CD14-positive monocyte (primary cell): ENCODE measurements around the gene HMGB4. TPM values are rescaled to one million over a fixed set of nuclear protein-coding genes. Genes with fewer than 3 reads are reported as not detected.

Experiments
- DNase-seq, 3 donors: peaks; one replicate each; pipeline ENCODE4 v3.0.0-alpha.2; 2011 to 2022
- H2AFZ ChIP-seq: 2 replicates; pipeline ENCODE4 v1.6.0; 2012; ENCODE audit warnings: mild to moderate bottlenecking, low read depth, low read length, inconsistent platforms; ENCODE audit not compliant: insufficient read depth, poor library complexity, severe bottlenecking
- H3K27ac ChIP-seq, 2 donors: 1 replicate in 1 of 2; 2 replicates in 1 of 2; pipeline ENCODE4 v1.5.1; 2012 to 2013; ENCODE audit warnings: low read length in 2 of 2, control low read depth in 1 of 2, inconsistent platforms in 1 of 2, low read depth in 1 of 2, mild to moderate bottlenecking in 1 of 2
- H3K27me3 ChIP-seq, 2 donors: one replicate each; pipeline versions ENCODE4 v1.6.0 to v1.6.1; 2011 to 2013; ENCODE audit warnings: low read length in 2 of 2; ENCODE audit not compliant: control insufficient read depth in 2 of 2, insufficient read depth in 2 of 2
- H3K36me3 ChIP-seq, 2 donors: replicated peaks in 1 of 2; 1 replicate in 1 of 2; 2 replicates in 1 of 2; pipeline versions ENCODE4 v1.5.1 to v1.6.1; 2012 to 2013; ENCODE audit warnings: low read length in 2 of 2, control low read depth in 1 of 2, inconsistent platforms in 1 of 2, mild to moderate bottlenecking in 1 of 2; ENCODE audit not compliant: insufficient read depth in 2 of 2, control insufficient read depth in 1 of 2
- H3K4me1 ChIP-seq, 2 donors: 1 replicate in 1 of 2; 2 replicates in 1 of 2; pipeline versions ENCODE4 v1.5.1 to v1.6.1; 2012 to 2013; ENCODE audit warnings: low read length in 2 of 2, control low read depth in 1 of 2, inconsistent platforms in 1 of 2, mild to moderate bottlenecking in 1 of 2, moderate library complexity in 1 of 2; ENCODE audit not compliant: insufficient read depth in 2 of 2, control insufficient read depth in 1 of 2
- H3K4me2 ChIP-seq: replicated peaks from 2 replicates; pipeline ENCODE3; 2012; ENCODE audit warnings: low read length, moderate library complexity, mild to moderate bottlenecking; ENCODE audit not compliant: poor library complexity, severe bottlenecking; ENCODE audit errors: extremely low read depth
- H3K4me3 ChIP-seq, 3 experiments: fragments of 200-600 bp in 1 of 3; sonication (generic) in 1 of 3; replicated peaks in 1 of 3; 1 replicate in 2 of 3; 2 replicates in 1 of 3; pipeline ENCODE4 v1.5.1; 2011 to 2013; ENCODE audit warnings: low read length in 3 of 3, mild to moderate bottlenecking in 3 of 3, control low read depth in 2 of 3, low read depth in 2 of 3, inconsistent platforms in 1 of 3, moderate library complexity in 1 of 3
- H3K79me2 ChIP-seq: 2 replicates; pipeline ENCODE4 v1.6.0; 2012; ENCODE audit warnings: mild to moderate bottlenecking, control low read depth, inconsistent platforms, low read length, moderate library complexity; ENCODE audit not compliant: insufficient read depth
- H3K9ac ChIP-seq: 2 replicates; pipeline ENCODE4 v1.6.0; 2017; ENCODE audit warnings: low read length, mild to moderate bottlenecking; ENCODE audit not compliant: insufficient read depth, poor library complexity, severe bottlenecking
- H3K9me3 ChIP-seq, 2 donors: replicated peaks in 1 of 2; 1 replicate in 1 of 2; 2 replicates in 1 of 2; pipeline versions ENCODE4 v1.5.1 to v1.6.1; 2012 to 2013; ENCODE audit warnings: low read length in 2 of 2, control low read depth in 1 of 2; ENCODE audit not compliant: control insufficient read depth in 1 of 2, insufficient read depth in 1 of 2
- H4K20me1 ChIP-seq: 2 replicates; pipeline ENCODE4 v1.6.0; 2012; ENCODE audit warnings: mild to moderate bottlenecking, low read length, control low read depth, moderate library complexity; ENCODE audit not compliant: insufficient read depth
- H3K27ac Mint-ChIP-seq, 7 donors: one replicate each; pipeline ENCODE4 v1.8.0; 2020; ENCODE audit warnings: mild to moderate bottlenecking in 7 of 7, mixed read lengths in 7 of 7, moderate library complexity in 6 of 7, inconsistent platforms in 2 of 7
- H3K27me3 Mint-ChIP-seq, 3 donors: one replicate each; pipeline ENCODE4 v1.8.0; 2021 to 2022; ENCODE audit warnings: low read depth in 3 of 3, mild to moderate bottlenecking in 3 of 3, mixed read lengths in 3 of 3, moderate library complexity in 3 of 3, inconsistent platforms in 1 of 3
- H3K36me3 Mint-ChIP-seq, 2 donors: one replicate each; pipeline ENCODE4 v1.8.0; 2020; ENCODE audit warnings: mixed read lengths in 2 of 2, inconsistent platforms in 1 of 2, mild to moderate bottlenecking in 1 of 2
- H3K4me1 Mint-ChIP-seq: one replicate; pipeline ENCODE4 v1.8.0; 2020; ENCODE audit warnings: mild to moderate bottlenecking, mixed read lengths
- H3K4me3 Mint-ChIP-seq, 2 donors: one replicate each; pipeline ENCODE4 v1.8.0; 2020; ENCODE audit warnings: mild to moderate bottlenecking in 2 of 2, mixed read lengths in 2 of 2, moderate library complexity in 1 of 2
- H3K9me3 Mint-ChIP-seq, 7 donors: one replicate each; pipeline ENCODE4 v1.8.0; 2020 to 2022; ENCODE audit warnings: mixed read lengths in 7 of 7, mild to moderate bottlenecking in 6 of 7, moderate library complexity in 6 of 7, inconsistent platforms in 2 of 7
- WGBS: methylation state at CpG from one replicate; pipeline ENCODE4 v1.1.5; 2013; ENCODE audit warnings: missing lambda C conversion rate; ENCODE audit not compliant: insufficient coverage; 5-methylcytosine and 5-hydroxymethylcytosine counted together
- intact Hi-C, 2 donors: fragments of 100-400 bp; cut with micrococcal nuclease; formaldehyde crosslinking; loops; one replicate each; pipeline versions ENCODE4 v1.15.0 to v1.15.1; 2023
- polyA plus RNA-seq, 3 donors: library from polyadenylated mRNA; depleted of rRNA in 1 of 3; unstranded in 2 of 3; stranded (reverse) in 1 of 3; fragments of 300-500 nt in 2 of 3; fragments of >200 nt in 1 of 3; fragmentation: Illumina TruSeq in 2 of 3; gene quantifications; 1 replicate in 2 of 3; 2 replicates in 1 of 3; pipeline ENCODE4 v1.2.3, GENCODE V29; 2012 to 2021
- TF ChIP-seq, protein P1 (sequence below): fragments of 200-600 bp; IDR thresholded peaks from one replicate; pipeline ENCODE4 v1.8.0; 2022; ENCODE audit warnings: antibody characterized with exemption, mild to moderate bottlenecking

The HMGB4 gene
- polyA plus RNA-seq, 3 donors, result not detected

DNA sequence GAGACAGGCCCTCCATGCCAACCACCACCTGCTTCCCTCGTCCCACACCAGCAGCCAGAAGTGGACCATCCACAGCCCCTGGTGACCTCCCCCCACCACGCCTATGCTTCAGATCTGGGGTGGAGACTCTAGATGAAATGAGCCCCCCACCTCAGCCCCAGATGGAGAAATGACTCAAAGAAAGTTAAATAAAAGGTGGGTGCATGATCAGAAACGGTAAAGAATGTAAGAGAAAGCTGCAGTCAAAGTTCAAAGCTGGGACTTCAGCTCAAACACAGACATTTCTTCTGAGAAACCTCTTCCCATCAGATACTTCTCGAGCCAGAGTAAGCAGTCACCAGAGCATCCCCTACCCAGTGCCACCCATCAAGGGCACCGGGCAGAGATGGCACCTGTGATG is 43.1 kb upstream of the HMGB4 start:
- Histone ChIP-seq H4K20me1 (no peaks in the 10 kb centered on the region), H3K36me3 (no peaks in the 10 kb centered on the region), H3K9ac (no peak overlapping the region), H2AFZ (no peak overlapping the region), H3K4me1 (no peaks in the 10 kb centered on the region), H3K27ac (no peak overlapping the region), H3K9me3 (peaks cover 0 to 3% of the 10 kb centered on the region in 2 donors), H3K79me2 (no peaks in the 10 kb centered on the region), H3K4me3 (no peak overlapping the region), H3K4me2 (no peak overlapping the region), H3K27me3 (no peaks in the 10 kb centered on the region)
- no peak overlapping the region for H3K27ac Mint-ChIP-seq
- H3K9me3 Mint-ChIP-seq, result peaks cover 0 to 20% (median 0%) of the 10 kb centered on the region in 7 donors
- no peak overlapping the region for H3K4me3 Mint-ChIP-seq
- DNase-seq, result no peak
- TF ChIP-seq, protein P1, sequence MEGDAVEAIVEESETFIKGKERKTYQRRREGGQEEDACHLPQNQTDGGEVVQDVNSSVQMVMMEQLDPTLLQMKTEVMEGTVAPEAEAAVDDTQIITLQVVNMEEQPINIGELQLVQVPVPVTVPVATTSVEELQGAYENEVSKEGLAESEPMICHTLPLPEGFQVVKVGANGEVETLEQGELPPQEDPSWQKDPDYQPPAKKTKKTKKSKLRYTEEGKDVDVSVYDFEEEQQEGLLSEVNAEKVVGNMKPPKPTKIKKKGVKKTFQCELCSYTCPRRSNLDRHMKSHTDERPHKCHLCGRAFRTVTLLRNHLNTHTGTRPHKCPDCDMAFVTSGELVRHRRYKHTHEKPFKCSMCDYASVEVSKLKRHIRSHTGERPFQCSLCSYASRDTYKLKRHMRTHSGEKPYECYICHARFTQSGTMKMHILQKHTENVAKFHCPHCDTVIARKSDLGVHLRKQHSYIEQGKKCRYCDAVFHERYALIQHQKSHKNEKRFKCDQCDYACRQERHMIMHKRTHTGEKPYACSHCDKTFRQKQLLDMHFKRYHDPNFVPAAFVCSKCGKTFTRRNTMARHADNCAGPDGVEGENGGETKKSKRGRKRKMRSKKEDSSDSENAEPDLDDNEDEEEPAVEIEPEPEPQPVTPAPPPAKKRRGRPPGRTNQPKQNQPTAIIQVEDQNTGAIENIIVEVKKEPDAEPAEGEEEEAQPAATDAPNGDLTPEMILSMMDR, result no peak
- 75% methylated on average over 1 of the region's 5 CpGs for WGBS
- H3K4me1 Mint-ChIP-seq, result no peaks in the 10 kb centered on the region
- no peaks in the 10 kb centered on the region for H3K36me3 Mint-ChIP-seq
- H3K27me3 Mint-ChIP-seq, result peaks cover 0 to 9% (median 5%) of the 10 kb centered on the region in 3 donors
- intact Hi-C loops, result no loop called here

- no peak overlapping the region for H3K4me3 ChIP-seq
- WGBS, result 89% methylated on average over 2 of the region's 6 CpGs
- no peaks in the 10 kb centered on the region for H3K27me3 ChIP-seq
- TF ChIP-seq, protein P1, result no peak
- H3K27ac ChIP-seq, result no peak overlapping the region
- Mint-ChIP-seq H3K4me3 (no peak overlapping the region), H3K9me3 (peaks cover 0 to 20% (median 0%) of the 10 kb centered on the region in 7 donors), H3K4me1 (no peaks in the 10 kb centered on the region), H3K27me3 (peaks cover 0 to 9% (median 5%) of the 10 kb centered on the region in 3 donors), H3K36me3 (no peaks in the 10 kb centered on the region), H3K27ac (no peak overlapping the region)
- H3K36me3 ChIP-seq, result no peaks in the 10 kb centered on the region
- H3K4me2 ChIP-seq, result no peak overlapping the region
- H3K4me1 ChIP-seq, result no peaks in the 10 kb centered on the region
- H2AFZ ChIP-seq, result no peak overlapping the region
- no peak overlapping the region for H3K9ac ChIP-seq
- intact Hi-C loops, result no loop called here
- peaks cover 0 to 3% of the 10 kb centered on the region in 2 donors for H3K9me3 ChIP-seq
- no peaks in the 10 kb centered on the region for H3K79me2 ChIP-seq
- no peak for DNase-seq
- no peaks in the 10 kb centered on the region for H4K20me1 ChIP-seq
Measured at GRCh38 chr1:33821291-33821690, 42.6 kb upstream of the HMGB4 start.
